Kidney (tissue), 14 donors: ENCODE data around the gene AGO3. TPM values are rescaled to one million over a fixed set of nuclear protein-coding genes. Genes with fewer than 3 reads are reported as not detected.

Experiments used
- DNase-seq, 5 donors: peaks; one replicate each; pipeline ENCODE4 v3.0.0-alpha.2; 2013 to 2020
- FAIRE-seq: peaks from 2 replicates; lab custom pipeline; 2012; peaks lifted over from hg19 to GRCh38; lab: Jason Lieb, UNC
- H3K27ac ChIP-seq, 2 donors: one replicate each; pipeline ENCODE4 v1.7.0; 2013; ENCODE audit warnings: low read depth in 2 of 2, low read length in 2 of 2, inconsistent platforms in 1 of 2
- H3K27me3 ChIP-seq: one replicate; pipeline ENCODE4 v1.7.1; 2013; ENCODE audit warnings: low read length, inconsistent platforms; ENCODE audit not compliant: control insufficient read depth, insufficient read depth
- H3K36me3 ChIP-seq, 3 donors: one replicate each; pipeline versions ENCODE4 v1.7.0 to v1.7.1; 2013; ENCODE audit warnings: low read length in 3 of 3, control low read depth in 1 of 3, inconsistent platforms in 1 of 3; ENCODE audit not compliant: insufficient read depth in 3 of 3, control insufficient read depth in 2 of 3
- H3K4me1 ChIP-seq, 3 donors: one replicate each; pipeline versions ENCODE4 v1.7.0 to v1.7.1; 2013; ENCODE audit warnings: low read length in 3 of 3, inconsistent platforms in 1 of 3, low read depth in 1 of 3; ENCODE audit not compliant: control insufficient read depth in 2 of 3, insufficient read depth in 2 of 3
- H3K4me3 ChIP-seq, 3 donors: one replicate each; pipeline versions ENCODE4 v1.7.0 to v1.8.1; 2013; ENCODE audit warnings: low read length in 3 of 3, control low read depth in 1 of 3, inconsistent platforms in 1 of 3
- H3K9ac ChIP-seq, 3 donors: one replicate each; pipeline versions ENCODE4 v1.7.0 to v1.7.1; 2013; ENCODE audit warnings: low read length in 3 of 3, control low read depth in 1 of 3, inconsistent platforms in 1 of 3
- H3K9me3 ChIP-seq, 3 donors: one replicate each; pipeline versions ENCODE4 v1.7.0 to v1.7.1; 2013; ENCODE audit warnings: low read length in 3 of 3, control low read depth in 1 of 3, inconsistent platforms in 1 of 3; ENCODE audit not compliant: control insufficient read depth in 2 of 3, insufficient read depth in 1 of 3
- intact Hi-C: fragments of 100-400 bp; cut with DNase I; formaldehyde crosslinking; loops from one replicate; pipeline ENCODE4 v1.11.1; 2022
- polyA plus RNA-seq: library from polyadenylated mRNA; stranded (reverse); fragments of 350-450 nt; fragmentation: Illumina TruSeq; extraction: RNeasy Lipid Tissue Mini Kit (QIAGEN cat#74804); gene quantifications from one replicate; pipeline ENCODE4 v1.2.3, GENCODE V29; 2014; ENCODE audit warnings: low read depth, low replicate concordance; ENCODE audit not compliant: insufficient read depth
- total RNA-seq: library from RNA; stranded (reverse); fragmentation: NEBNext Ultra II Directional; extraction: Animal tissue kit (Norgen Biotek cat#: 25700); gene quantifications from one replicate; pipeline ENCODE4 v1.2.1, GENCODE V29; 2021
- TF ChIP-seq, protein P1 (sequence below): IDR thresholded peaks from 3 replicates; pipeline ENCODE4 v1.5.1; 2012; ENCODE audit warnings: mild to moderate bottlenecking, moderate library complexity, borderline replicate concordance; ENCODE audit not compliant: insufficient read depth; ENCODE audit errors: extremely low read depth
- donor health status: control.
- donor health status: control.
- donor health status: control.
- donor health status: control.
- donor health status: control.
- donor health status: DM: yes; HTN: yes; CAD: no.
- donor health status: Normal renal cell carcinoma (clear cell type).

The AGO3 gene
- total and polyA plus RNA-seq, 2 donors from 2014 or later, result 2.8 to 28.2 TPM

DNA sequence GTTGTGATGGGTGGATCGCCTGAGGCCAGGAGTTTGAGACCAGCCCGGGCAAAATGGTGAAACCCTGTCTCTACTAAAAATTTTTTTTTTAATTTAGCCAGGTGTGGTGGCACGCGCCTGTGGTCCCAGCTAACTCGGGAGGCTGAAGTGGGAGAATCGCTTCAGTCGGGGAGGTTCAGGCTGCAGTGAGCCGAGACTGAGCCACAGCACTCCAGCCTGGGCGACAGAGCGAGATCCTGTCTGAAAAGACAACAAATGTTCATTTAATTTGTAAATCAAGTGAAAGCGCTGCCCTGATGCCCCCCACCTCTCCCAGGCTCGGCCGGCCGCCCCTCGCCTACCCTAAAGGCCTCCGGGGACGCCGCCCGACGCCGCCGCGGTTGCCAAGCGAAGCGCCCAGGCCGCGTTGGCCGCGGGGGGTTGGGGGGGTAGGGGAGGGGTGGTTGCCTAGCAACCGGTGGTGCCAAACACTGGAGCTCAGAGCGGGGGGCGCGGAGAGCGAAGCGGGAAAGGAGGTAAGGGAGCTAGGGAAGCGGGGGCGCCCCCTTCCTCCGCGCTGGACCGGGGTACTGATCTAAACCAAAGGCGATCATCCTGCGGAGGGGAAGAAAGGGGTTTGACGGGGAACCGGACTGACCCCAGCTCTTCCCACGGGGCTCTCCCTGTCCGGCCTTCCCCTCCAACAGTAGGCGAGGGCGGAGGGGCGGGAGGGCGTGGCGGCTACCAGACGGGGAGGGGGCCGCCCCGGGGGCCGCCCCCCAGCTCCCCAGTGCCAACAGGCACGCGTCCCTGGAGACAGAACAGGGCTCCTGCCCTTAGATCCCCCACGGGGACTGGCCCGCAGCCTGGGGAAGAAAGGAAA lies 153.0 kb downstream of the AGO3 start, which contains the start of gene TEKT2:
Gene TEKT2 (plus strand): TSS at position 460 of the 862 bp plus-strand sequence. CDS start 828 bp downstream, outside the sequence.
- intact Hi-C loops, result no loop called here
- no peaks in the 10 kb centered on the region for H3K36me3 ChIP-seq
- H3K27me3 ChIP-seq, result no peaks in the 10 kb centered on the region
- no peak within 1 kb of the TSS for H3K27ac ChIP-seq
- DNase-seq (peak; percentile 86 to 94 (median 94)), FAIRE-seq (no peak)
- H3K4me1 ChIP-seq, result peaks cover 0 to 4% (median 3%) of the 10 kb centered on the region in 3 donors
- no peaks in the 10 kb centered on the region for H3K9me3 ChIP-seq
- TF ChIP-seq, protein P1, sequence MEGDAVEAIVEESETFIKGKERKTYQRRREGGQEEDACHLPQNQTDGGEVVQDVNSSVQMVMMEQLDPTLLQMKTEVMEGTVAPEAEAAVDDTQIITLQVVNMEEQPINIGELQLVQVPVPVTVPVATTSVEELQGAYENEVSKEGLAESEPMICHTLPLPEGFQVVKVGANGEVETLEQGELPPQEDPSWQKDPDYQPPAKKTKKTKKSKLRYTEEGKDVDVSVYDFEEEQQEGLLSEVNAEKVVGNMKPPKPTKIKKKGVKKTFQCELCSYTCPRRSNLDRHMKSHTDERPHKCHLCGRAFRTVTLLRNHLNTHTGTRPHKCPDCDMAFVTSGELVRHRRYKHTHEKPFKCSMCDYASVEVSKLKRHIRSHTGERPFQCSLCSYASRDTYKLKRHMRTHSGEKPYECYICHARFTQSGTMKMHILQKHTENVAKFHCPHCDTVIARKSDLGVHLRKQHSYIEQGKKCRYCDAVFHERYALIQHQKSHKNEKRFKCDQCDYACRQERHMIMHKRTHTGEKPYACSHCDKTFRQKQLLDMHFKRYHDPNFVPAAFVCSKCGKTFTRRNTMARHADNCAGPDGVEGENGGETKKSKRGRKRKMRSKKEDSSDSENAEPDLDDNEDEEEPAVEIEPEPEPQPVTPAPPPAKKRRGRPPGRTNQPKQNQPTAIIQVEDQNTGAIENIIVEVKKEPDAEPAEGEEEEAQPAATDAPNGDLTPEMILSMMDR, result no peak
- peak within 1 kb of the TSS; percentile 57 to 64 (median 64) for H3K4me3 ChIP-seq
- peak within 1 kb of the TSS in 2 of 3 donors; percentile 42 to 73 for H3K9ac ChIP-seq

DNA sequence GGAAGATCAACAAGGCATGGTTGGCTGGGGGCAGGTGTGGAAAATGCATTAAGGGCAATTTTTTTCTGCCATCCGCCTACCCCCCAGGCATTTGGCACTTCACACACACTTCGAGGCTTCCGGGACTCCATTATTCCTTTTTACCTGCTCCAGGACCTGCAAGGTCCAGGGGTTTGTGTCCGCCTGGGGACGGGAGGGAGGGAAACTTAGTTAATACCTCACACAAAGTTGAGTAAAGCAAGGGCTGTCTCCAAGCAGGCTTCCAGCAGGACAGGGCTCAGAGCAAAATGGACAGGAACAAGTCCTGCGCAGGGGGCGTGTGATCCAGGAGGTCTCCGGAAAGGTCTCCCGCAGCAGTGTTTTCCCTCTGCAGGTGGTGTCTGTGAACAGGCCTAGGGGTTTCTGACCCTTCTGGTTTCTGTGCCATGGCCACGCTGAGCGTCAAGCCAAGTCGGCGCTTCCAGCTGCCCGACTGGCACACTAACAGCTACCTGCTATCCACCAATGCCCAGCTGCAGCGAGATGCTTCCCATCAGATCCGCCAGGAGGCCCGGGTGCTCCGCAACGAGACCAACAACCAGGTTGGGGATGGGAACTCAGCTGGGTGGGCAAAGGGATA lies 153.7 kb downstream of the AGO3 start:
- Histone ChIP-seq H3K36me3 (no peaks in the 10 kb centered on the region), H3K9ac (peak overlapping the region in 1 of 3 donors; percentile 73), H3K27me3 (no peaks in the 10 kb centered on the region), H3K9me3 (no peaks in the 10 kb centered on the region), H3K27ac (no peak overlapping the region), H3K4me3 (peak overlapping the region; percentile 53 to 64 (median 64)), H3K4me1 (peaks cover 0 to 7% (median 4%) of the 10 kb centered on the region in 3 donors)
- intact Hi-C loops, result no loop called here
- peak in 2 of 5 donors; percentile 59 to 62 for DNase-seq
- TF ChIP-seq, protein P1, result no peak
- FAIRE-seq, result no peak

DNA sequence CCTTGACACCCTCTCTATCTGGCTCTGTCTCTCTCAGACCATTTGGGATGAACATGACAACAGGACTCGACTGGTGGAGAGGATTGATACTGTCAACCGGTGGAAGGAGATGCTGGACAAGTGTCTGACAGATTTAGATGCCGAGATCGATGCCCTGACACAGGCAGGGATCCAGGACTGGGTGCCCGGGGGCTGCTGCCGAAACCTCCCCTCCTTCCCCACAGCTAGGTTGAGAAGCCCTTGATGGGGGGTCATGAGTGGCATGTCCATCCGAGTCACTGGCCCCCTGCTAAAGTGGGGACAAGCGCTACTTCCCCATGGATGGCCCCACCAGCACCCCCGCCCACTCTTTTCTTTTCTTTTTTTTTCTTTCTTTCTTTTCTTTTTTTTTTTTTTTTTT lies 154.2 kb downstream of the AGO3 start:
- H3K27me3 ChIP-seq, result no peaks in the 10 kb centered on the region
- H3K36me3 ChIP-seq, result peaks cover 0 to 2% (median 0%) of the 10 kb centered on the region in 3 donors
- intact Hi-C loops, result no loop called here
- TF ChIP-seq, protein P1, result no peak
- H3K4me1 ChIP-seq, result peaks cover 0 to 9% (median 6%) of the 10 kb centered on the region in 3 donors
- no peak for DNase-seq
- peak overlapping the region in 2 of 3 donors; percentile 53 to 64 for H3K4me3 ChIP-seq
- H3K9ac ChIP-seq, result peak overlapping the region in 1 of 3 donors; percentile 73
- H3K27ac ChIP-seq, result no peak overlapping the region
- no peaks in the 10 kb centered on the region for H3K9me3 ChIP-seq
- FAIRE-seq, result no peak
